GM12891 (cell line): ENCODE measurements around the gene COMT.
"Not testable (repeated sequence)": the region's sequence is repeated elsewhere in the genome, so short reads cannot be mapped to it uniquely, and the experiment has no call there.

Source experiments
- DNase-seq: peaks from one replicate; pipeline ENCODE4 v3.0.0; 2011; ENCODE audit warnings: low spot score; ENCODE audit not compliant: insufficient read length
- FAIRE-seq: peaks from 2 replicates; lab custom pipeline; 2011; peaks lifted over from hg19 to GRCh38; lab: Jason Lieb, UNC
- PAX5 ChIP-seq: IDR thresholded peaks from 2 replicates; pipeline ENCODE4 v1.6.1; 2011; ENCODE audit warnings: low read length, moderate library complexity, mild to moderate bottlenecking; ENCODE audit not compliant: insufficient read depth, severe bottlenecking
- POLR2A ChIP-seq: IDR thresholded peaks from 2 replicates; pipeline ENCODE4 v1.6.1; 2011; ENCODE audit warnings: low read depth, low read length, control low read depth
- POLR2AphosphoS5 ChIP-seq: IDR thresholded peaks from 2 replicates; pipeline ENCODE4 v1.6.1; 2011; ENCODE audit warnings: low read depth, low read length, control low read depth
- POU2F2 ChIP-seq: IDR thresholded peaks from 2 replicates; pipeline ENCODE4 v1.6.1; 2011; ENCODE audit warnings: low read depth, mild to moderate bottlenecking, control low read depth, low read length, moderate library complexity
- SPI1 ChIP-seq: IDR thresholded peaks from 2 replicates; pipeline ENCODE4 v1.6.1; 2011; ENCODE audit warnings: low read depth, low read length, control low read depth
- TAF1 ChIP-seq: IDR thresholded peaks from 2 replicates; pipeline ENCODE4 v1.6.1; 2011; ENCODE audit warnings: low read depth, low read length, control low read depth

Gene COMT

DNA sequence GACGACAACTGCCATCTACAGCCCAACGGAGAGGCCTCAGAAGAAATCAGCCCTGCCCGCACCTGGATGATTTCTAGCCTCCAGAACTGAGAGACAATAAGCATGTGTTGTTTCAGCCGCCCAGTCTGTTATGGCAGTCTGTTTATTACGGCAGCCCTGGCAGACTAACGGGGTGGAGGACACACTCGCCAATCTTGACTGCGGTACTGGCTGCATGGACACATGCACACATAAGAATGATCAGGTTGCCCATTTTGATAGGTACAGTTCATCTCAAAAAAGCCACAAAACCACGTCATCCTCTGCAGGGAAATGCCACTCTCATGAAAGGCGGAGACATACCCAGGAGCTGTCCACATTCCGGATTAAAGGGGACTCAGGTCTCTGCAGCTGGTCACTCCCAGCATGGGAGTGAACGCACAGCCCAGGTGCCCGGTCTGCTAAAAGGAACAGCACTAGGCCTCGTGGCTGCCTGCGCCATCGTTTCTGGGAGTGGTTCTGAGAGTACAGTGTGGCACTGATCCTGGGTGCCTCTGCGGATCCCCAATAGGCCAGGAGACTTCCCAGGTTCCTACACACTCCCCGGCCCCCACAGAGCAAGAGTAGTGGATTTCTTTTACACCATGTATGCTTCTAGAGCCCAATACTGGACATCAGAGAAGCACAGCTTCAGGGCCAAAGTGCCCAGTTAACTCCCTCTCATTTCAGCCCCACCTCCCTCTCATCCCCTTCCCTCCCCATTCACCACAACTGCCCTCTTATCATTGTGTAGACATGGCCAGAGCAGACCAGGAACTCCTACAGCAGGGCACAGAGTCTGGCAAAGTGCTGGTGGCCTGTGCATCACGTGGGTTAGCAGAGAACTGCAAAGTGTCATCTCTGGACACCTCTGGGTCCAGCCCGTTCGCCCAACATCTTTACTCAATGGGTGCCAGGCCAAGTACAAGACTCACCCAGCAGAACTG is 11.7 kb upstream of the COMT start:
- no peak for TF ChIP-seq POLR2AphosphoS5
- TF ChIP-seq PAX5 = no peak
- TF ChIP-seq TAF1 = no peak
- TF ChIP-seq SPI1 = no peak
- no peak for TF ChIP-seq POLR2A
- DNase-seq = no peak
- FAIRE-seq = no peak

DNA sequence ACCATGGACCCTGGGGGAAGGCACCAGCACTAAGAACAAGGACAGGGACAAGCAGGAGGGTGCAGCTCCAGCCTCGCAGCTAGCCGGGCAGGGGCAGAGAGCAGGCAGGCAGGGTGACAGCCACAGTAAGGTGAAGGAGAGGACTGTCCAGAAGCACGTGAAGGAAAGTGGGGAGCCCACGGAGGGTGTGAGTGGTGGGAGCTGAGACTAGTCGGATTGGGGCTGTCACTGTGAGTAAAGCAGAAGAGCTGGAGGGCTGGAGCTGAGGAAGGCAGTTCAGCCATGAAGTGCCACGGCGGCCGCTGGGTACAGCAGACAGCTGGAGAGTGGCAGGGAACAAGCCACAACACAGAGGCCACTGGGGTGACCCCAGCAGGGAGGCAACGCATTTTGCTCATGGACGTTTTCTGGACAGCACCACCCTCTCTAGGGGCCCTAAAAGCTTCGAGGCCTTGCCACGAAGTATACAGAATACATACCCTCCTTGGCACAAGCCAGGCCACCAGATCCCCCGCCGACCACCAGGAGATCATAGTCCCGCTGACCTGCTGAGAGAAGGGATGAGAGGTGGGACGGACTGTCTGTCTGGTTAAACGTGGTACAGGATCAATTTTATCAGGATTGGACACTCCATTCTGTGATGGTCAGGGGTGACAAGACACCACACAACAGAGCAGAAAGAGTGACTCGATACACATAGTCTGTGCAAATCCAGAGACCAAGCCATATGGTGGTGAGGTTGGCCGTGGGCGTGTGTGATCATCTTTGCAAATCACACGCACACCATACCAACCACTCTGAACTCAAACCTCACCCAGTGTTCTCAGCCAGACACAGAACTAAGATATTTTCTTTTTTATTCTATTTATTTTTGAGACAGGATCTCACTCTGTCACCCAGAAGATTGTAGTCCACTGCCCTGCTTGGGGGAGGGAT is 10.8 kb upstream of the COMT start:
- DNase-seq (no peak), FAIRE-seq (peak; percentile 59)
- TF ChIP-seq TAF1 (no peak), SPI1 (no peak), POLR2AphosphoS5 (no peak), POLR2A (no peak), POU2F2 (no peak), PAX5 (no peak)

DNA sequence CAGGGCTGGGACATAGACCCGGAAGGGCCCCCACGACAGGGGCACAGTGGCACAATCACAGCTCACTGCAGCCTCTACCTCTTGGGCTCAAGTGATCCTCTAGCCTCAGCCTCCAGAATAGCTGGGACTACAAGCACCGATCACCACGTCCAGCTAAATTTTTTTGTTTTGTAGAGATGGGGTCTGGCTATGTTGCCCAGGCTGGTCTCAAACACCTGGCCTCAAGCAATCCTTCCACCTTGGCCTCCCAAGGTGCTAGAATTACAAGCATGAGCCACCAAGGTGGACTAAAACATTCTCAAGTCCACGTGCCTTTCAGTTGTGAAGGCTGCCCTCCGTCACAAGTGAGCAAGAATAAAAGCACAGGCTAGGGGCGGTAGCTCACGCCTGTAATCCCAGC is 10.1 kb upstream of the COMT start:
- FAIRE-seq (no peak), DNase-seq (no peak)
- no peak for TF ChIP-seq POU2F2
- no peak for TF ChIP-seq PAX5
- no peak for TF ChIP-seq TAF1
- no peak for TF ChIP-seq POLR2AphosphoS5
- no peak for TF ChIP-seq SPI1
- TF ChIP-seq POLR2A = no peak

DNA sequence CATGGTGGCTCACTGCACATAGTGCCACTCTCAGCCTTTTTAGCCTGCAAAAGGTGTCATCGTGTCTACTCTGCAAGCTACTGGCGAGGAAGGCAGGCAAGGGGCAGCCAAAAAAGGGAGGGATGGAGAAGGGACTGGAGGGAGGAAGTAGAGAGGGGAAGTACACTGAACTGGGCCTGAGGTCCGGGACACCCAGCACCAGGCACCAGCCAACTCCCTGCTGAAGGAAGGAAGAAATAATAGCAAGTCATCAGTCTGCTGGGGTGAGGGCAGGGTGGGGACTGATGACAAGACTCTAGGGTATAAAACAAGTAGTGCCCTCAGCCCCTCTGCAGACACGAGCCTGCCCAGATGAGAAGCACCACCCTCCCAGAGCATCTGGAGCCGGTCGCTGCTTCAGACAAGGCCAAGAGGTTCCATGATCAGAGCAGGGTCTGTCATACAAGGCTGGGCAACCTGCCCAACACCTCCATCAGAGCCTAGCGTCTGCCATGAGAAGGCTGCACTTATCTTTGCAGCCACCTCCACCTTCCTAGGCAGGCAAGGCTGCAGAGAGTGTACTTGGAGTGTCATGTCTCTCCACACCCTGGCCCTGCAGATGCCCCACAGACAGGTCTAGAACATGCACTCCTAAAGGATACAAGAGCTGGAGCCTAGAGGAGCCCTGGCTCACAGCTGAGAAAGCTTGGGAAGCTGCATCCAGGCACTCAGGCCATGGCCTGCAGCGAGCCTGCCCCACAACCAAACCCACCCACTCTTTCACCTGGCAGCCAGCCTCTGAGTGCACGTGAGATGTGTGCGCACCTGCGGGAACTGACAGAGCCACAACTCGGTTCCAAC is 9.0 kb upstream of the COMT start:
- no peak for FAIRE-seq
- DNase-seq = no peak
- no peak for TF ChIP-seq PAX5
- no peak for TF ChIP-seq TAF1
- no peak for TF ChIP-seq POLR2A
- no peak for TF ChIP-seq POLR2AphosphoS5
- no peak for TF ChIP-seq SPI1
- no peak for TF ChIP-seq POU2F2

DNA sequence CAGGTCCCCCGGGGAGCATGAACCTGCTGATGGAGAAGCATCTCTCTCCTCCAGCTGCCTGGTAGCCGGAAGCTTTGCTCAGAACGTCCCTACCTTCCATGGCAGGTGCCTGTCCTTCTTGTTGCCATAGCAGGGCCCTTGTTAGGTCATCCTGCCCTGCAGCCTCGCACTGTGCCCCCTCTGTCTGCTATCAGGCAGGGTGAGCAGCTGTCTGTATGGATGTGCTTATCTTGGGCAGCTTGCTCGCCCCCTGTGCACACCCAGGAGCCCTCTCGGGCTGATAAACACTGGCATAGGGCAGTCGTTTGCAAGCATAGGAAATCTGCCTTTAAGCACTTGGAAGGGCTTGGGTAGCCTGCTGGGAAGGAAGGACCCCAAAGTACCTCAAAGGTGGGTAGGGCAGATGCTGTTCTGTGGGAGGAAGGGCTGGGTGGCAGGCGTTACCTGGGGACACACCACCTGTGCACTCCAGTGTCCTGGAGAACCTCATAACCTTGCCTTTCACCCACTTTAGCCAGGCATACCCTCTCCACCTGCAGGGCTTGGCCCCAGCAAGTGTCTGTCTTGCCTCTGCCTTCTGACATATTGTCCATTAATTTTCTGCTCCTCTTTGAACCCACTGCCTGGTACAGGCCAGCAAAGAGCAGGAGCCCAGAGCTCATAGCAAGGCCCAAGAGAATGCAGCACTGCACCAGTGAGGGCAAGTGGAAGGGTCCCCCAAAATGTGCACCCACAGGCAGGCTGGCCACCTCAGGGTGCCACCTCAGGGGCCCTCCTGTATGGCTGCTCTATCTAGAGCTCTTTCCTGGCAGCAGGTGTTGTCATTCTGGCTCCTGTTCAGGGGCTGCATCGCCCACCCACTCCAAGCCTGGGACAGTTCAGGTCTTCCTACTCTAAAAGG is 8.0 kb upstream of the COMT start:
- DNase-seq (no peak), FAIRE-seq (no peak)

DNA sequence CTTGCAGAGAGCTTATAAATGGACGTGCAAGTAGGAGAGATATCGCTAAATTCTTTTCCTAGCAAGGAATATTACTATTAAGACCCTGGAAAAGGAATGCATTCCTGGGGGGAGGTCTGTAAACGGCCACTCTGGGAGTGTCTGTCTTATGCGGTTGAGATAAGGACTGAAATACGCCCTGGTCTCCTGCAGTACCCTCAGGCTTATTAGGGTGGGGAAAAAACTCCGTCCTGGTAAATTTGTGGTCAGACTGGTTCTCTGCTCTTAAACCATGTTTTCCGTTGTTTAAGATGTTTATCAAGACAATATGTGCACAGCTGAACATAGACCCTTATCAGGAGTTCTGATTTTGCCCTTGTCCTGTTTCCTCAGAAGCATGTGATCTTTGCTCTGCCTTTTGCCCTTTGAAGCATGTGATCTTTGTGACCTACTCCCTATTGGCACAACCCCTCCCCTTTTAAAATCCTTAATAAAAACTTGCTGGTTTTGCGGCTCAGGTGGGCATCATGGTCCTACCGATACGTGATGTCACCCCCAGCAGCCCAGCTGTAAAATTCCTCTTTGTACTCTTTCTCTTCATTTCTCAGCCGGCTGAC is 6.4 kb upstream of the COMT start:
- not testable (repeated sequence) for DNase-seq, FAIRE-seq

More for the DNA sequence above, 8.0 kb upstream of the COMT start:
- TF ChIP-seq SPI1 (no peak), POLR2AphosphoS5 (no peak), POU2F2 (no peak), TAF1 (no peak), POLR2A (no peak), PAX5 (no peak)

DNA sequence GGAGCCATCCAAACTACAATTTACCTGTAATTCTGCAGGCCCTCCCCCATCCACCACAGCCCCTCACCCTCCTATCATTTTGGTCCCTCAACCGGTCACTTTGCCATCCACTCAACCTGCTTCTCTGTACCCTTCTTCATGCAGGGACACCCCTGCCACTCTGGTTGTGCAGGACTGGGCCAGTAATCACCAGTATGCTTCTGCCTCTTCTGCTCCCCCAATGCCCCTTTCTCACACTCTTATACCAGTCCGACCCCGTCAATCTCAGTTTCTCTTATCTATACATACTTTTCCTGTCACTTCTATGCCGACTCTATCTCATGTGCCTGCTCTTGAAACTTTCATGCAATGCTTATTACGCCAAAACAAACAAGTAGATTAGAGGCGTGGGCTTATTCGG is 5.1 kb upstream of the COMT start:
- DNase-seq (no peak), FAIRE-seq (no peak)
- TF ChIP-seq POLR2A (no peak), POLR2AphosphoS5 (no peak), POU2F2 (no peak), SPI1 (no peak), TAF1 (no peak), PAX5 (no peak)
